Bone marrow (tissue), 2 donors: ENCODE measurements around the gene HPCAL1.

Experiments
- DNase-seq, 2 donors: peaks; one replicate each; lab custom pipeline; 2025; lab: John Stamatoyannopoulos, UW

Gene HPCAL1

GRCh38 chr2:10269711-10270610 is 32.7 kb upstream of the HPCAL1 start:
- no peak for DNase-seq

- DNase-seq: no peak
These were observed 31.2 kb upstream of the HPCAL1 start for GRCh38 chr2:10271509-10271908.

GRCh38 chr2:10271946-10272345 is 30.8 kb upstream of the HPCAL1 start:
- DNase-seq: no peak

GRCh38 chr2:10272464-10272863 is 30.2 kb upstream of the HPCAL1 start:
- DNase-seq: no peak

- no peak for DNase-seq
These were observed 29.2 kb upstream of the HPCAL1 start for GRCh38 chr2:10273215-10274175.

GRCh38 chr2:10274376-10274775 is 28.3 kb upstream of the HPCAL1 start:
- no peak for DNase-seq

GRCh38 chr2:10274983-10275802 is 27.5 kb upstream of the HPCAL1 start:
- DNase-seq: no peak

- DNase-seq: no peak
These were observed 26.0 kb upstream of the HPCAL1 start for GRCh38 chr2:10276481-10277292.

- no peak for DNase-seq
These were observed 25.2 kb upstream of the HPCAL1 start for GRCh38 chr2:10277293-10278028.

GRCh38 chr2:10278029-10278762 is 24.5 kb upstream of the HPCAL1 start:
- peak; percentile 49 to 50 for DNase-seq

- no peak for DNase-seq
These were observed 23.8 kb upstream of the HPCAL1 start for GRCh38 chr2:10278763-10279471.

GRCh38 chr2:10279472-10279870 is 23.2 kb upstream of the HPCAL1 start:
- no peak for DNase-seq

GRCh38 chr2:10279946-10280463 is 22.7 kb upstream of the HPCAL1 start:
- DNase-seq: no peak

GRCh38 chr2:10281891-10282290 is 20.8 kb upstream of the HPCAL1 start:
- no peak for DNase-seq

- no peak for DNase-seq
These were observed 20.0 kb upstream of the HPCAL1 start for GRCh38 chr2:10282611-10283105.

- peak; percentile 67 to 86 for DNase-seq
These were observed 19.3 kb upstream of the HPCAL1 start for GRCh38 chr2:10283106-10284062.
